DMS53 treated with DMSO at 0.1 percent for 48 hours (cell line): ENCODE data around the gene FAT4.

Experiments
- DNase-seq: peaks from one replicate; lab custom pipeline; 2025; ENCODE audit not compliant: unreplicated experiment; lab: John Stamatoyannopoulos, UW

The FAT4 gene

GRCh38 chr4:125316401-125316790, 1.6 kb downstream of the FAT4 start:
- DNase-seq, result peak; percentile 46

GRCh38 chr4:125316791-125317524, 2.2 kb downstream of the FAT4 start:
- DNase-seq, result peak; percentile 45

- DNase-seq, result peak; percentile 45
Observed at GRCh38 chr4:125317525-125317877, 2.7 kb downstream of the FAT4 start.

- no peak for DNase-seq
Observed at GRCh38 chr4:125319311-125319710, 4.6 kb downstream of the FAT4 start.

- DNase-seq, result no peak
Observed at GRCh38 chr4:125321709-125322365, 7.1 kb downstream of the FAT4 start.

- DNase-seq, result no peak
Observed at GRCh38 chr4:125322366-125322730, 7.6 kb downstream of the FAT4 start.

- DNase-seq, result no peak
Observed at GRCh38 chr4:125323654-125324053, 8.9 kb downstream of the FAT4 start.

GRCh38 chr4:125325733-125326132, 11.0 kb downstream of the FAT4 start:
- no peak for DNase-seq

GRCh38 chr4:125331116-125331515, 16.4 kb downstream of the FAT4 start:
- no peak for DNase-seq

- no peak for DNase-seq
Observed at GRCh38 chr4:125334926-125335325, 20.2 kb downstream of the FAT4 start.

GRCh38 chr4:125338814-125339213, 24.1 kb downstream of the FAT4 start:
- DNase-seq, result no peak

GRCh38 chr4:125344198-125344597, 29.4 kb downstream of the FAT4 start:
- DNase-seq, result no peak

- no peak for DNase-seq
Observed at GRCh38 chr4:125346616-125347015, 31.9 kb downstream of the FAT4 start.

- DNase-seq, result no peak
Observed at GRCh38 chr4:125350470-125351135, 35.8 kb downstream of the FAT4 start.

GRCh38 chr4:125352521-125352920, 37.8 kb downstream of the FAT4 start:
- no peak for DNase-seq

- no peak for DNase-seq
Observed at GRCh38 chr4:125353131-125353530, 38.4 kb downstream of the FAT4 start.

GRCh38 chr4:125355791-125356190, 41.0 kb downstream of the FAT4 start:
- no peak for DNase-seq

GRCh38 chr4:125357675-125358074, 42.9 kb downstream of the FAT4 start:
- DNase-seq, result no peak

- no peak for DNase-seq
Observed at GRCh38 chr4:125358453-125358852, 43.7 kb downstream of the FAT4 start.

- no peak for DNase-seq
Observed at GRCh38 chr4:125359363-125359762, 44.6 kb downstream of the FAT4 start.

GRCh38 chr4:125359960-125360634, 45.3 kb downstream of the FAT4 start:
- DNase-seq, result no peak

- no peak for DNase-seq
Observed at GRCh38 chr4:125360727-125361126, 46.0 kb downstream of the FAT4 start.
